ENCODE results near the gene ACACB. TPM values are rescaled to one million over a fixed set of nuclear protein-coding genes. Genes with fewer than 3 reads are reported as not detected.

The ACACB gene
- total RNA-seq, 1 donor from 2014 or later, result 140 TPM

DNA sequence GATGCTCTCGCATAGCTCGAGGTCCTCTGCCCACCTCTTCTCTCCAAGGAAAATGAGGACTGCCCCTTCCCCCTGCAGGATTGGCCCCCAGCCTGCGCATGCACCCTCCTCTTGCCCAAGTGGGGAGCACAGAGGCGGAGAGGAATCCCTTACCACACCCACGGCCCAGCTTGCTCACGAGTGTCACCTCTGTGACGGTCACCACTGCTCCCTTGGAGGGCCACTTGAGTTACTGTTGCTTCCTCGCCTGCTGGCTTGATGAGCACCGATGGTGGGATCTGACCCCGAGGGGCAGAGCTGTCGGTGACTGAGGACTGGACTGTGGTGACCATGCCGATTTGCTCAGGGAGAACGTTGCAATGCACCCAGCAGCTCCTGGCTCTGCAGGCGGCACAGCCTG, 151.0 kb downstream of the ACACB start:
- DNase-seq (ENCODE audit: low spot score in 2 of 2), result no peak
- H3K4me3 ChIP-seq, result no peak overlapping the region
- no peaks in the 10 kb centered on the region for H3K4me1 ChIP-seq
- TF ChIP-seq, protein P1, sequence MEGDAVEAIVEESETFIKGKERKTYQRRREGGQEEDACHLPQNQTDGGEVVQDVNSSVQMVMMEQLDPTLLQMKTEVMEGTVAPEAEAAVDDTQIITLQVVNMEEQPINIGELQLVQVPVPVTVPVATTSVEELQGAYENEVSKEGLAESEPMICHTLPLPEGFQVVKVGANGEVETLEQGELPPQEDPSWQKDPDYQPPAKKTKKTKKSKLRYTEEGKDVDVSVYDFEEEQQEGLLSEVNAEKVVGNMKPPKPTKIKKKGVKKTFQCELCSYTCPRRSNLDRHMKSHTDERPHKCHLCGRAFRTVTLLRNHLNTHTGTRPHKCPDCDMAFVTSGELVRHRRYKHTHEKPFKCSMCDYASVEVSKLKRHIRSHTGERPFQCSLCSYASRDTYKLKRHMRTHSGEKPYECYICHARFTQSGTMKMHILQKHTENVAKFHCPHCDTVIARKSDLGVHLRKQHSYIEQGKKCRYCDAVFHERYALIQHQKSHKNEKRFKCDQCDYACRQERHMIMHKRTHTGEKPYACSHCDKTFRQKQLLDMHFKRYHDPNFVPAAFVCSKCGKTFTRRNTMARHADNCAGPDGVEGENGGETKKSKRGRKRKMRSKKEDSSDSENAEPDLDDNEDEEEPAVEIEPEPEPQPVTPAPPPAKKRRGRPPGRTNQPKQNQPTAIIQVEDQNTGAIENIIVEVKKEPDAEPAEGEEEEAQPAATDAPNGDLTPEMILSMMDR (IDR thresholded peaks at IDR 0.05), result no peak
- intact Hi-C loops (cut with DNase I), result no loop called here
- H3K36me3 ChIP-seq, result peaks cover 20 to 50% of the 10 kb centered on the region in 2 donors
- H3K9me3 ChIP-seq, result no peaks in the 10 kb centered on the region
- H3K27me3 ChIP-seq, result no peaks in the 10 kb centered on the region
- H3K27ac ChIP-seq, result no peak overlapping the region

DNA sequence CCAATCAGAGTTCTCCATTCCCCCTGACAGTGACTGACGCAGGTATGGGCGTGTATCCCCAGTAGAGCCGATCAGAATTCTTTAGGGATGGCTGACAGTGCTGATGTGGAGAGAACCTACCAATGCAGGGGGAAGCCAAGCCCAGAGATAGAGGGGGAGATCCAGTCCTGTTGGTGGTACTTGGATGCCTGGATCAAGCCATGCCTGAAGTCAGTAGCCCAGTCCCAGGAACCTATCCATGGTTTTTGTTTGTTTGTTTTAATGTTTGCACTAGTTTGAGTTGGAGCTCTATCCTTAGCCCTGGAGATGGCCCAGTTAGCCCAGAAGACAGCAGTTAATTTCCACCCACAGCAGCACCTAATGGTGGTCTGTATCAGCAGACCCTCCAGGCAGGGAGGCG, 152.5 kb downstream of the ACACB start:
- intact Hi-C loops (cut with DNase I), result no loop called here
- TF ChIP-seq, protein P1 (IDR thresholded peaks at IDR 0.05), result no peak
- Histone ChIP-seq H3K27ac (no peak overlapping the region), H3K4me3 (no peak overlapping the region), H3K9me3 (no peaks in the 10 kb centered on the region), H3K36me3 (peaks cover 20 to 36% of the 10 kb centered on the region in 2 donors), H3K4me1 (no peaks in the 10 kb centered on the region), H3K27me3 (no peaks in the 10 kb centered on the region)
- DNase-seq (ENCODE audit: low spot score in 2 of 2), result no peak

DNA sequence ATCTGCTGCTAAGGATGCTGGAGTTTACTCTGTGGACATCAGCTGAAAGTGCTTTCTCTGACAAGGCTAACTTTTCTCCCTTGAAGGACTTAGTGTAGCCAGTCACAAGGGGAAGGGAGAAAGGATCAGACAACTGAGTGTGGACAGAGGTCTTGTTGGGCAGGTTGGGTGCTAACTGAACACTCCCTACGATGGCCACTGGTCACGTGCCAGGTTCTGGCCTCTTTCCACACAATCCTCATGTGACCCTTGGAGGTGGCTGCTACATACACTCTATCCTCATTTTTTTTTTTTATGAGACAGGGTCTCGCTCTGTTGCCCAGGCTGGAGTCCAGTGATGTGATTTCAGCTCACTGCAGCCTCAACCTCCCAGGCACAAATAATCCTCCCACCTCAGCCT, 153.0 kb downstream of the ACACB start:
- intact Hi-C loops (cut with DNase I), result no loop called here
- Histone ChIP-seq H3K27me3 (no peaks in the 10 kb centered on the region), H3K36me3 (peaks cover 20 to 30% of the 10 kb centered on the region in 2 donors), H3K9me3 (no peaks in the 10 kb centered on the region), H3K27ac (no peak overlapping the region), H3K4me3 (no peak overlapping the region), H3K4me1 (no peaks in the 10 kb centered on the region)
- TF ChIP-seq, protein P1 (IDR thresholded peaks at IDR 0.05), result no peak
- no peak for DNase-seq (ENCODE audit: low spot score in 2 of 2)

DNA sequence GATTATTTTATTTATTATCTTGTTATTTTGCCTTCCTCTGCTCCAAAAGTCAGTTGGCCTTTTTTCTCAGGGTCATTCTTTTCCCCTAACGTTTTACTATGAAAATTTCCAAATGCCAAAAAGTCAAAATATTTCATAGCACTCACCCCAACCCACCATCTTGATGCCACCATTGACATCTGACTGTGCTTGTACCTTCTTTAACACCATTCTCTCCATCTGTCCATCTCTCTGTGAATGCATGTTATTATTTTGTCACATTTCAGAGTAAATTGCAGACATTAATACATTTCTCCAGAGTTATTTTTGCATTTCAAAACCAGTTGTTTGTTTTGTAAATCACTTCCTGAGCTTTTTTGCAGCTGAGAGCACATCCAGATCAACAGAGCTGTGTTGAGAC, 154.1 kb downstream of the ACACB start:
- intact Hi-C loops (cut with DNase I), result no loop called here
- H3K27me3 ChIP-seq, result no peaks in the 10 kb centered on the region
- TF ChIP-seq, protein P1 (IDR thresholded peaks at IDR 0.05), result no peak
- no peaks in the 10 kb centered on the region for H3K4me1 ChIP-seq
- H3K27ac ChIP-seq, result no peak overlapping the region
- no peak for DNase-seq (ENCODE audit: low spot score in 2 of 2)
- H3K9me3 ChIP-seq, result no peaks in the 10 kb centered on the region
- peaks cover 14 to 20% of the 10 kb centered on the region in 2 donors for H3K36me3 ChIP-seq
- no peak overlapping the region for H3K4me3 ChIP-seq

DNA sequence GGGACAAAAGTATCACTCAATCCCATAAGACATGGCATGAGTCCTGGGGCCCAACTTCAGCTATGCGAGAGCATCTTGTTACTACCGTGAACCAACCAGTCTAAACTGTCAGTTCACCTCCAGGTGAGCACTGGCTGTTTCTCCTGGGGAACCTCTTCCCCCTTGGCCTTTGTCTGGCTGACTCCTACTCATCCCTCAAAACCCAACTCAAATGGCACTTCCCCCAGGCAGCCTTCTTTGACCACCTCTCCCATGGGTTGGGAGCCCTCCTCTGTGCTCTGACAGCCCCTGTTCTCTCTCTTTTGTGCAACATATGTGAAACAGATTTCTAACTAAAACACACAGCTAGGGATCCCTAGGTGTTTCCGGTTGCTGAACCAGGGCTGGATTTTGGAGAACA, 155.0 kb downstream of the ACACB start:
- H3K4me3 ChIP-seq, result no peak overlapping the region
- DNase-seq (ENCODE audit: low spot score in 2 of 2), result no peak
- no peaks in the 10 kb centered on the region for H3K4me1 ChIP-seq
- H3K36me3 ChIP-seq, result peaks cover 6 to 10% of the 10 kb centered on the region in 2 donors
- no peaks in the 10 kb centered on the region for H3K27me3 ChIP-seq
- no peaks in the 10 kb centered on the region for H3K9me3 ChIP-seq
- intact Hi-C loops (cut with DNase I), result no loop called here
- TF ChIP-seq, protein P1 (IDR thresholded peaks at IDR 0.05), result no peak
- no peak overlapping the region for H3K27ac ChIP-seq

DNA sequence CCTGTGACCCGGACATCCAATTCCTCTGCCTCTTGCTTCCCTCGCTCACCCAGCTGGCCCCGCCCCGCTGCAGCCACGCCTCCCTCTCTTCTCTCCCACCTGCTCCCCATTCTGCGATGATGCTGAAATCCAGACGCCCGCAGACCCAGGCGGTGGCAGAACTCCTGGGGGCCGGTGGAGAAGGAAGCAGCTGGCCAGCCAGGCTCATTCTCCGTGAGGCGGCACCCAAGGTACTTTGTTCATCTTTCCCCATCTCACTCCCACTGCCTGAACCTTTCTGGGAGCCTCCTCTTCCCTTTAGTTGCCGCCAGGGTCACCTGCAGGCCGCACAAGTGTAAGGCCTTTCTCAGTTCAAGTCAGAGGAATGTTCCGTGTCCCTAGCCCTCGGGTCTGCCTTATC, 157.0 kb downstream of the ACACB start:
- no peak for DNase-seq (ENCODE audit: low spot score in 2 of 2)
- Histone ChIP-seq H3K9me3 (no peaks in the 10 kb centered on the region), H3K27me3 (no peaks in the 10 kb centered on the region), H3K27ac (no peak overlapping the region), H3K4me3 (no peak overlapping the region), H3K36me3 (no peaks in the 10 kb centered on the region), H3K4me1 (no peaks in the 10 kb centered on the region)
- intact Hi-C loops (cut with DNase I), result no loop called here
- TF ChIP-seq, protein P1 (IDR thresholded peaks at IDR 0.05), result no peak

Data from ascending aorta (tissue), 2 donors.